HCT116 (cell line): ENCODE results near the gene KIRREL3. TPM values are rescaled to one million over a fixed set of nuclear protein-coding genes. Genes with fewer than 3 reads are reported as not detected.

Source experiments
- ATAC-seq: fragments of 200-7000 bp; cut with Tn5 transposase; 2 replicates; pipeline ENCODE4 v1.9.1; 2020; ENCODE audit warnings: mild to moderate bottlenecking, moderate library complexity
- BruUV-seq: library from RNA; stranded (reverse); fragments of 400-500 nt; replicated peaks from 2 replicates; lab custom pipeline; 2021; lab: Mats Ljungman, UMichigan
- CTCF ChIA-PET: fragments of 300-600 bp; sonication (Branson Sonifier 250); formaldehyde crosslinking; loops from one replicate; lab custom pipeline; 2021; ENCODE audit warnings: antibody characterized with exemption; lab: Charles Lee
- POLR2A ChIA-PET: fragments of 300-600, 350-600 bp; sonication (Branson Sonifier 250); formaldehyde crosslinking; loops from one replicate; lab custom pipeline; 2021; ENCODE audit warnings: antibody characterized with exemption; lab: Charles Lee
- RAD21 ChIA-PET, 2 experiments: fragments of 300-600 bp; sonication (Branson Sonifier 250); formaldehyde crosslinking; loops; one replicate each; lab custom pipeline; 2023; ENCODE audit warnings: low total read pairs in 2 of 2; ENCODE audit not compliant: uncharacterized antibody in 2 of 2, unreplicated experiment in 2 of 2, low non-redundant PET in 1 of 2; lab: Charles Lee
- DNase-seq: peaks from one replicate; pipeline ENCODE4 v3.0.0-alpha.2; 2010; ENCODE audit warnings: low read depth, low spot score
- H2AFZ ChIP-seq: fragments of 200-600 bp; shearing (Covaris generic), sonication (generic); 2 replicates; pipeline ENCODE4 v1.6.1; 2017; ENCODE audit warnings: low read depth, mixed run types, mixed read lengths, antibody characterized with exemption, low read length; ENCODE audit not compliant: poor library complexity, severe bottlenecking
- H3K27ac ChIP-seq: 2 replicates; pipeline ENCODE4 v1.5.1; 2012; ENCODE audit warnings: low read depth, low read length
- H3K27me3 ChIP-seq: fragments of 200-600 bp; sonication (generic); 2 replicates; pipeline ENCODE4 v1.6.1; 2016; ENCODE audit warnings: mixed run types, low read length, mixed read lengths; ENCODE audit not compliant: insufficient read depth
- H3K36me3 ChIP-seq, 2 experiments: fragments of 200-500 bp in 1 of 2; fragments of 200-600 bp in 1 of 2; sonication (Bioruptor generic) in 1 of 2; sonication (generic) in 1 of 2; 2 replicates each; pipeline versions ENCODE4 v1.5.1 to v1.6.1; 2014 to 2016; ENCODE audit warnings: low read length in 2 of 2, inconsistent platforms in 1 of 2, mixed read lengths in 1 of 2, mixed run types in 1 of 2; ENCODE audit not compliant: insufficient read depth in 2 of 2, control insufficient read depth in 1 of 2
- H3K4me1 ChIP-seq, 2 experiments: fragments of 200-600 bp in 1 of 2; sonication (generic) in 1 of 2; 2 replicates each; pipeline versions ENCODE4 v1.5.1 to v1.6.1; 2012 to 2017; ENCODE audit warnings: low read length in 2 of 2, inconsistent platforms in 1 of 2, mild to moderate bottlenecking in 1 of 2, mixed read lengths in 1 of 2, mixed run types in 1 of 2, moderate library complexity in 1 of 2; ENCODE audit not compliant: insufficient read depth in 2 of 2, control insufficient read depth in 1 of 2
- H3K4me2 ChIP-seq: fragments of 200-600 bp; sonication (generic); 2 replicates; pipeline ENCODE4 v1.6.1; 2017; ENCODE audit warnings: mixed run types, low read length, mixed read lengths
- H3K4me3 ChIP-seq, 2 experiments: fragments of 200-600 bp in 1 of 2; sonication (generic) in 1 of 2; replicated peaks in 1 of 2; 2 replicates each; pipeline ENCODE4 v1.5.1; 2011 to 2016; ENCODE audit warnings: low read length in 2 of 2, control low read depth in 1 of 2, low read depth in 1 of 2, mild to moderate bottlenecking in 1 of 2, mixed read lengths in 1 of 2, mixed run types in 1 of 2
- H3K79me2 ChIP-seq: fragments of 200-600 bp; sonication (generic); 2 replicates; pipeline ENCODE4 v1.6.1; 2017; ENCODE audit warnings: mild to moderate bottlenecking, mixed run types, low read length, moderate library complexity, mixed read lengths; ENCODE audit not compliant: insufficient read depth
- H3K9ac ChIP-seq: fragments of 200-600 bp; sonication (generic); 2 replicates; pipeline ENCODE4 v1.6.1; 2016; ENCODE audit warnings: low read length, mixed read lengths
- H3K9me2 ChIP-seq: fragments of 200-600 bp; sonication (generic), shearing (Covaris generic); 2 replicates; pipeline ENCODE4 v1.6.1; 2017; ENCODE audit warnings: mixed run types, mild to moderate bottlenecking, moderate library complexity; ENCODE audit not compliant: insufficient read depth
- H3K9me3 ChIP-seq, 2 experiments: fragments of 200-500 bp in 1 of 2; fragments of 200-600 bp in 1 of 2; sonication (Bioruptor generic) in 1 of 2; sonication (generic) in 1 of 2; 2 replicates each; pipeline ENCODE4 v1.6.1; 2014 to 2017; ENCODE audit warnings: low read length in 2 of 2, mixed read lengths in 2 of 2, inconsistent platforms in 1 of 2, low read depth in 1 of 2, mild to moderate bottlenecking in 1 of 2, mixed run types in 1 of 2, moderate library complexity in 1 of 2; ENCODE audit not compliant: control insufficient read depth in 1 of 2, insufficient read depth in 1 of 2
- H4K20me1 ChIP-seq: fragments of 200-600 bp; sonication (generic), shearing (Covaris generic); 2 replicates; pipeline ENCODE4 v1.6.1; 2017; ENCODE audit warnings: mixed run types, mild to moderate bottlenecking, moderate library complexity; ENCODE audit not compliant: insufficient read depth
- EGR1 ChIP-seq: IDR thresholded peaks from 2 replicates; pipeline ENCODE4 v1.6.1; 2012; ENCODE audit warnings: low read depth
- EZH2 ChIP-seq: fragments of 200-600 bp; sonication (generic); IDR thresholded peaks from 2 replicates; pipeline ENCODE4 v1.6.1; 2017; ENCODE audit warnings: antibody characterized with exemption, mixed run types
- JUND ChIP-seq: IDR thresholded peaks from 2 replicates; pipeline ENCODE4 v1.6.1; 2012
- POLR2A ChIP-seq: IDR thresholded peaks from 2 replicates; pipeline ENCODE4 v1.7.0; 2011; ENCODE audit warnings: borderline replicate concordance; ENCODE audit not compliant: insufficient read depth, insufficient read length; ENCODE audit errors: extremely low read depth
- RAD21 ChIP-seq: IDR thresholded peaks from 2 replicates; pipeline ENCODE4 v1.6.1; 2012; ENCODE audit warnings: low read depth, mild to moderate bottlenecking
- REST ChIP-seq: IDR thresholded peaks from 2 replicates; pipeline ENCODE4 v1.6.1; 2012; ENCODE audit warnings: low read depth
- SIN3A ChIP-seq: IDR thresholded peaks from 2 replicates; pipeline ENCODE4 v1.6.1; 2012; ENCODE audit warnings: low read depth
- intact Hi-C: fragments of 100-400 bp; cut with micrococcal nuclease; formaldehyde crosslinking; loops from 2 replicates; pipeline ENCODE4 v1.10.0; 2022
- total RNA-seq: library from RNA; stranded (reverse); gene quantifications from one replicate; pipeline ENCODE4 v1.2.1, GENCODE V29; 2021; ENCODE audit not compliant: unreplicated experiment

KIRREL3 gene
- total RNA-seq, 1 experiment from 2014 or later: not detected

- no peak for TF ChIP-seq POLR2A
- TF ChIP-seq REST: no peak
Observed at GRCh38 chr11:126999366-126999765, 1.2 kb downstream of the KIRREL3 start (continued).

GRCh38 chr11:126997641-126998040 lies 2.9 kb downstream of the KIRREL3 start:
- no peak for ATAC-seq
- no TSS peak for BruUV-seq
- no peak overlapping the region for H3K9ac ChIP-seq
- no peaks in the 10 kb centered on the region for H3K36me3 ChIP-seq
- no peaks in the 10 kb centered on the region; the same call in 1 of the 2 replicates for H3K27me3 ChIP-seq
- ChIA-PET RAD21 (no interaction called here), POLR2A (no interaction called here), CTCF (no interaction called here)
- no peak overlapping the region for H3K4me3 ChIP-seq
- no peaks in the 10 kb centered on the region for H3K4me1 ChIP-seq
- H2AFZ ChIP-seq: no peak overlapping the region
- H3K79me2 ChIP-seq: no peaks in the 10 kb centered on the region
- DNase-seq: no peak
- no peaks in the 10 kb centered on the region for H4K20me1 ChIP-seq
- TF ChIP-seq JUND (no peak), SIN3A (no peak), RAD21 (no peak), EGR1 (no peak), POLR2A (no peak), EZH2 (no peak)
- intact Hi-C loops: no loop called here
- no peak overlapping the region for H3K4me2 ChIP-seq
- H3K27ac ChIP-seq: no peak overlapping the region
- H3K9me3 ChIP-seq: no peaks in the 10 kb centered on the region
- H3K9me2 ChIP-seq: no peaks in the 10 kb centered on the region
